Stimulated activated CD8-positive, alpha-beta memory T cell treated with anti-CD3 and anti-CD28 coated beads, Interleukin-15, amount 100 ng/mL, for 1 hour (primary cell): ENCODE results near the gene HMX3.

Experiments
- DNase-seq: peaks from one replicate; pipeline ENCODE4 v3.0.0-alpha.2; 2020; ENCODE audit warnings: low read depth

HMX3 gene

GRCh38 chr10:123135415-123136141 is at the start of gene HMX3:
Gene HMX3 (plus strand): TSS chr10:123135970. CDS start chr10:123136051, 81 bp downstream.
- DNase-seq, result no peak

- no peak for DNase-seq
Observed at GRCh38 chr10:123086281-123086680, 49.5 kb upstream of the HMX3 start.

DNA sequence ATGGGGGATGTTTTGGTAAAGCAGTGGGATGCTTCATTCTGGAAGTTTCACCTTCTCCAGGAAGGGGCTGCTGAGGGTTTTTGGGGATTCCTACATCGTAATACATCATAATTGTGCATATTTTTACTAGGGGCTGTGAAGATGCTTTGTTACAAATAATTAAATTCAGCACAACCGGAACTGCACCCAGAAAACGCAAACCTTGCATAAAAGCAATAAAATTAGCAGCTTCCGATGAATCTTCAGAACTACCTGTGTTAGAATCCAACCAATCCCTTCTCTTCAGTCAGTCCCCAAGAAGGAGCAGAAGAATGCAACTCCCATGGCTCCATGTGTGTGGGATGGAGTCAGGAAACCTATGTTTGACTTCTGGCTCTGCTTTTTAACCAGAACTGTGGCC is 48.4 kb upstream of the HMX3 start:
- no peak for DNase-seq

GRCh38 chr10:123087786-123088185 is 48.0 kb upstream of the HMX3 start:
- no peak for DNase-seq

DNA sequence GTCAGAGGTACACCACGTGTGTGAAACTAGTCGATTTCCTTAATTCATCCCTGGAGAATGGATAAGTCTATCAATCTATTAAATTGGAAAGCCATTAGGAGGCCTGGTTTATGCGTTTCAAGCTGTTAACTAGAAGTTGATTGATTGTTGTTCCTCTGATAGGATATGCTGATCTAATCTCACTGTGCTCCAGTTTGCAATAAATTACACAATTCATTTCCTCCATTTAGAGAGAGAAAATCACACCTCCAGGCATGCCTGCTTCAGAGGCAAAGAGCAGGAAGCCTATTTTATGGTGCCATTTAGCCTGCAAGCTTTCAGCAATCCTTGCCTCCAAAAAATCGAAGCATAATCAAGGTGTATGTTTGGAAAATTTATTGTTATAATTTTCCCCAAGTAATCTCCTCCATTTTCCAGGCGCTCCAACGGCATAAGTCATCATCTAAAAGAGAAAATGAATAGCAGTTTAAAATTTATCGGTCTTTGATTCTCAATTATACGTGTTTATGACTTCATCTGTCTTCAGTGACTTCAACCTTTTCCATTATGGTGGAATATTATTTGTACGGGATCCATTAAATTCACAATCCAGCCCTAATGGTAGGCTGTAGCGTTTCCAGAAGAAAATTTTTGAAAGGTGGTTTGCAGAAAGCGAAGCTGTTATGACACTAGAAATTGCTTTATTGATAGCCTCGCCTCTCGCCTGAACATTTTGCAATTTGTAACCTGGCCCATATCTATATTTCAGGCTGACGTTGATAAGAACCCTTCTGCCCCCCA is 42.9 kb upstream of the HMX3 start:
- no peak for DNase-seq

DNA sequence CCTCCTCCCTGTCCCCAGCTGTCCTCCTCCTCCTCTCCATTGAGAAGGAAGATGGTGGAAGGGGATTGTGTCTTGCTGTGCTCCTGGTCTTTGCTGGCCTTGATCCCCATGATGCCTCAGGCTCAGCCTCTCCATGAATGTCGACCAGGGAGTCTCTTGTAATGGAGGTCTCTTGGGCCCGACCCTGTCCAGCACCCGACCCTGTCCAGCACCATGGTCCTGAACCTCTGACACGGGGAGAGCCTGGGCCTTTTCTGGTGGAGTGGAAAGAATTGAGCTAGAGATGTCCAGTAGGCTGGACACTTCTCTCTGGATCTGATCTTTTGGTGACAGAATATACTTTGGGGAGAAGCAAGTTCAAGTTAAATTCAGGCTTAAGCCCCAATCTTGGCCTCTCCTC is 42.3 kb upstream of the HMX3 start:
- no peak for DNase-seq

GRCh38 chr10:123096452-123096851 is 39.3 kb upstream of the HMX3 start:
- no peak for DNase-seq

DNA sequence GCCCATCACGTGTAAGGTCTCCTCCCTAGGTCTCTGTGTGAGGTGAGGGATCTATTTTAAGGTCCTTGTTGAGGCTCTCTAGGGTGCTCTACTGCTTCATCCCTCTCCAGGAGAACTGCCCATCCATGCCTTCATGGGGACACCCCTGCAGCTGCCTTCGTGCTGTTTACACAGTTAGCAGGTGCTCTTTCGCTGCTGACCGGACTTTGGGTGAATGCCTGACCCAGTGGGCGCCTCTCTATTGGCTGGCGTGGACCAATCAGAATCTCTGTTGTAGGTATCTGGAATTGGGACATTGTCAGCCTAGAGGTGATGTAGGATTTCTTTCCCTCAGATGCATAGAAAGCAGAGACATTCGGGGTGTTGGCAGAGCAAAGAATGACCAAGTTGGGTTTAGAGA is 38.7 kb upstream of the HMX3 start:
- no peak for DNase-seq

DNA sequence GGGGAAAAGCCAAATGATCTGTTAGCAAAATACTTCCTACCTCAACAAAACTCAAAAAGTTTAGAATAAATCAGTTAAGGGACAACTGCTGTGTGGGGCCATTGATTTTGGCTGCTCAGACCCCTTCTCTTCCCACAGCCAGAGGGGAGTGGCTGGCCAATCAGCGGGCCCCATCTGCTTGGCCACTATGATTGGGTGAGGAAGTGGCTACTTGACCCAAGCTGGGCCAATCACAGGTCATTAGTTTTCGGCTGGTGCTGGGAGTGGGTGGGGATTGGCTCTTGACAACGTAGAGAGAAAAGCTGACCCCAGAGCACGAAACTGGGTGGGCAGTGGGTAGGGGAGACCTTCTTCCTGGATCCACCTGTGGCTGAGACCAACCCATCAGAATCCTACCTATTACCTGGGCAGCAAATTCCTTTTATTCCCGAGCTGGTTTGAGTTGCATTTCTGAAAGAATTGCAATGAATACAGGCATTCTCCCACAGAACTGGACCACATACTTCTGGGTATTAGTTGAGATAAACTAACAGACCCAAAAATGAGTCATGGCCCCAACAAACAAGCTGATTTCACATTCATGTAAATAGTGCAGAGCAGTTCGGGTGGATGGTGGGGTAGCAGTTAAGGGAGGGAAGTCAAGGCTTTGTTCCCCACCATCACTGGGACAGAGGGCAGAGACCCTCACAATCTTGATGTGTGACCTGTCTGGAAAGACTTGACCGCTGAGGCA is 35.6 kb upstream of the HMX3 start:
- no peak for DNase-seq

DNA sequence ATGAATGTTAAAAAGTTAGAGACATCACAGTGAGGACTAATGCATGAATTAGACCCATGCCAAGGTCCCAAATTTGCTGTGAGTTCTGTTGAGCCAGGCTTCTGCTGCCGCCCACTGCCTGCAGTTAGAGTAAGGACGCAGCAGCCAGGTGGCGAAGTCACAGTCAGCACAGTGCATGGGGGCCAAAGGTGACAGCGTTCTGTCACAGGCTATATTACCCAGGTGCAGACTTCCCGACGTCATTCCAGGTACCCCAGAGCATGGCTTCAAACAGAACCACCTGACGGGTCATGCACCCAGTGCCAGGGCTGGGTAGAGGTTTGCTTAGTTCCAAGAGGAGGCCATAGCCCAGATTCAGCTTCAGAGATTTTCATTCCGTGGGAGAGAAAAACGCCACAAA is 33.9 kb upstream of the HMX3 start:
- DNase-seq, result no peak

DNA sequence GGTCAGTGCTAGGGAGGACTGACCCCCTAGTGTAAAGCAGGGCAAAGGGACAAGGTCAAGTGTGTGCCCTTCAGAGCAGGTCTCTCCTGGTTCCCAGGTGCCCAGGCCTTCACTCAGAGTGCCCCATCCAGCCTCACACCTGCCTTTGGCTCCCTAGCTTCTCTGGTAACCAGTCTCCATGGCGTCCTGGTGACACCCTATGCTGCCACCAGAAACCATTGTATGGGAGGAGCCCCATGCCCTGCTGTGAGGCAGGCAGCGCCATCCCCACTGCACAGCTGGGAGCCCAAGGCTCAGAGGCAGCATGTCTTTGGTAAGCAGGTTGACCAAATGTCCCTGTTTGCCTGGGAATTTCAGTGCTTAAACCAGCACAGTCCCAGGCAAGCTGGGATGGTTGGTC is 33.1 kb upstream of the HMX3 start:
- no peak for DNase-seq

GRCh38 chr10:123103944-123104343 is 31.8 kb upstream of the HMX3 start:
- DNase-seq, result no peak

- no peak for DNase-seq
Observed at GRCh38 chr10:123109466-123109865, 26.3 kb upstream of the HMX3 start.

- no peak for DNase-seq
Observed at GRCh38 chr10:123117644-123118417, 17.9 kb upstream of the HMX3 start.

GRCh38 chr10:123119081-123119480 is 16.7 kb upstream of the HMX3 start:
- DNase-seq, result no peak

DNA sequence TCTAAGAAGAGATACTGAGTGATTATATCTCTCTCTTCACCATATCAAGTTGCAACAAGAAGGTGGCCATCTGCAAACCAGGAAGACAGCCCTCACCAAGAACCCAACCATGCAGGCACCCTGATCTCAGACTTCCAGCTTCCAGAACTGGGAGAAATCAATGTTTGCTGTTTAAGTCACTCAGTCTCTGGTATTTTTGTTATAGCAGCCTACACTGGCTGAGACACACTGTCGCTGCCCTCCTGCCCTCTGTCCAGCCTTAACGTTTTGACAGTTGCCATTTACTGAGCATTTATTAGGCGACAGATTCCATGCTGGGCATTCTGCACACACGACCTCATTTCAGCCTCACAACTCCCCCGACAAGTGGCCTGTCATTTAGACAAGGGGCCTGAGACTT is 9.5 kb upstream of the HMX3 start:
- no peak for DNase-seq

GRCh38 chr10:123129618-123130271 is 6.0 kb upstream of the HMX3 start:
- no peak for DNase-seq

- DNase-seq, result peak; percentile 74
Observed at GRCh38 chr10:123132576-123133477, 2.9 kb upstream of the HMX3 start.

GRCh38 chr10:123133541-123134342 is 2.0 kb upstream of the HMX3 start:
- DNase-seq, result no peak
